Lung (tissue), 12 donors: ENCODE data around the gene MTA3. TPM values are rescaled to one million over a fixed set of nuclear protein-coding genes. Genes with fewer than 3 reads are reported as not detected.
"Not testable (repeated sequence)": the region's sequence is repeated elsewhere in the genome, so short reads cannot be mapped to it uniquely, and the experiment has no call there.

ENCODE experiments used
- ATAC-seq: fragments of 200-7000 bp; cut with Tn5 transposase; one replicate; pipeline ENCODE4 v1.9.1; 2020; ENCODE audit warnings: moderate number of reproducible peaks; ENCODE audit not compliant: insufficient read depth, low FRiP score
- DNase-seq, 3 donors: peaks; one replicate each; pipeline ENCODE4 v3.0.0-alpha.2; 2013 to 2017
- H3K27ac ChIP-seq, 2 donors: one replicate each; pipeline ENCODE4 v1.5.1; 2013; ENCODE audit warnings: mild to moderate bottlenecking in 2 of 2, moderate library complexity in 2 of 2, control low read depth in 1 of 2, inconsistent platforms in 1 of 2, low read depth in 1 of 2, low read length in 1 of 2
- H3K27me3 ChIP-seq, 3 donors: one replicate each; pipeline ENCODE4 v1.5.1; 2013; ENCODE audit warnings: low read length in 2 of 3; ENCODE audit not compliant: control insufficient read depth in 3 of 3, insufficient read depth in 3 of 3
- H3K36me3 ChIP-seq, 4 donors: one replicate each; pipeline ENCODE4 v1.5.1; 2013; ENCODE audit warnings: low read length in 4 of 4, mild to moderate bottlenecking in 1 of 4, moderate library complexity in 1 of 4; ENCODE audit not compliant: control insufficient read depth in 4 of 4, insufficient read depth in 4 of 4
- H3K4me1 ChIP-seq, 5 donors: one replicate each; pipeline ENCODE4 v1.5.1; 2013; ENCODE audit warnings: low read length in 5 of 5, mild to moderate bottlenecking in 2 of 5, moderate library complexity in 1 of 5; ENCODE audit not compliant: control insufficient read depth in 5 of 5, insufficient read depth in 5 of 5
- H3K4me3 ChIP-seq: one replicate; pipeline ENCODE4 v1.5.1; 2013; ENCODE audit warnings: mild to moderate bottlenecking, control low read depth, moderate library complexity
- H3K9ac ChIP-seq, 2 donors: one replicate each; pipeline ENCODE4 v1.5.1; 2013; ENCODE audit warnings: low read length in 2 of 2, control low read depth in 1 of 2; ENCODE audit not compliant: insufficient read depth in 1 of 2
- H3K9me3 ChIP-seq, 4 donors: one replicate each; pipeline ENCODE4 v1.5.1; 2013; ENCODE audit warnings: low read length in 3 of 4, mild to moderate bottlenecking in 1 of 4, moderate library complexity in 1 of 4; ENCODE audit not compliant: control insufficient read depth in 4 of 4, insufficient read depth in 3 of 4
- WGBS, 2 donors: extraction: QIAGEN DNeasy Blood & Tissue Kit; methylation state at CpG; one replicate each; pipeline ENCODE4 v1.1.7; 2013; 5-methylcytosine and 5-hydroxymethylcytosine counted together
- polyA plus RNA-seq, 2 donors: library from polyadenylated mRNA; stranded (reverse); fragments of 200-250 nt; gene quantifications; one replicate each; pipeline ENCODE4 v1.2.1, GENCODE V29; 2013
- total RNA-seq, 2 donors: library from RNA; depleted of rRNA in 1 of 2; stranded (reverse); fragments of >200 nt in 1 of 2; gene quantifications; one replicate each; pipeline ENCODE4 v1.2.1, GENCODE V29; 2014 to 2021
- TF ChIP-seq, protein P1 (sequence below): IDR thresholded peaks from 2 replicates; pipeline ENCODE4 v1.5.1; 2012; ENCODE audit warnings: mild to moderate bottlenecking; ENCODE audit errors: control extremely low read depth, extremely low read depth
- donor health status: control.
- donor health status: control.
- donor health status: Bipolar disorder and iron deficiency.
- donor health status: healthy.
- donor health status: DM: yes; HTN: yes; CAD: no.

MTA3 gene
- total and polyA plus RNA-seq, 4 donors, result 9.2 to 65.8 (median 24.4) TPM

DNA sequence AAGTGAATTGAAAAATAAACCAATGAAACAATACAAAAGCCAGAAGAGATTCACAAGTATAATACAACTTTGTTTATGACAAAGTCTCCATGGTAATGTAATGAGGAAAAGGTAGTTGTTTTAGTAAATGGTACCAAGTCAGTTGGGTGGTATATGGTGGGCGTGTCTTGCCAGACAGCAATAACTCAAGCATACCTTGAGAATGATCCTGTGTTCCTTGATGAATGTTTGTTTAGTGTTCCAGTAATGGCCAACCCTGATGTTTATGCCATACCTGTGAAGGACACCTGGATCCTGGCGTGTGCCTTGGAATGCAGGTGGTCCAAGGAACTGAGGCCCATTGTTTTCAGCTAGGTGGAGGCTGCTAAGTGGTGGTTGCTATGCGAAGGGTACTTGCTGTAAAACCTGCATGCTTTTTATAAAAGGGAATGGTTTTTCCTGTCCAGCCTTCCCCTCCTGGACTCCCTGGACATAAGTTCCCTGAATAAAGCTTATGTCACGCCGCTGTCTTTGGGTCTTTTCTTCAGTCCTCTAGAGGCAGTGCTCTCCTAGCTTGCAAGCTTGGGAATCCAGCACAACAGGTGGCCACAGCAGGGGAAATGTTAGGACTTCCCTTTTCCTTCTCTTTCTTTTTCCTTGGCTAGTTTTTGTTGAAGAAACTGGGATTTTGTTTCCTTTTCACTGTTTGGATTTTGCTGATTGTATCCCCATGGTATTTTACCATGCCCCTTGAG lies 54.7 kb downstream of the MTA3 start:
- H3K4me1 ChIP-seq, result no peaks in the 10 kb centered on the region
- H3K4me3 ChIP-seq, result no peak overlapping the region
- DNase-seq (peak in 2 of 3 donors; percentile 5 to 6), ATAC-seq (no peak)
- no peaks in the 10 kb centered on the region for H3K27me3 ChIP-seq
- H3K9me3 ChIP-seq, result no peaks in the 10 kb centered on the region
- 78 to 85% methylated on average over 5 of the region's 5 CpGs for WGBS, 2 donors
- TF ChIP-seq, protein P1, sequence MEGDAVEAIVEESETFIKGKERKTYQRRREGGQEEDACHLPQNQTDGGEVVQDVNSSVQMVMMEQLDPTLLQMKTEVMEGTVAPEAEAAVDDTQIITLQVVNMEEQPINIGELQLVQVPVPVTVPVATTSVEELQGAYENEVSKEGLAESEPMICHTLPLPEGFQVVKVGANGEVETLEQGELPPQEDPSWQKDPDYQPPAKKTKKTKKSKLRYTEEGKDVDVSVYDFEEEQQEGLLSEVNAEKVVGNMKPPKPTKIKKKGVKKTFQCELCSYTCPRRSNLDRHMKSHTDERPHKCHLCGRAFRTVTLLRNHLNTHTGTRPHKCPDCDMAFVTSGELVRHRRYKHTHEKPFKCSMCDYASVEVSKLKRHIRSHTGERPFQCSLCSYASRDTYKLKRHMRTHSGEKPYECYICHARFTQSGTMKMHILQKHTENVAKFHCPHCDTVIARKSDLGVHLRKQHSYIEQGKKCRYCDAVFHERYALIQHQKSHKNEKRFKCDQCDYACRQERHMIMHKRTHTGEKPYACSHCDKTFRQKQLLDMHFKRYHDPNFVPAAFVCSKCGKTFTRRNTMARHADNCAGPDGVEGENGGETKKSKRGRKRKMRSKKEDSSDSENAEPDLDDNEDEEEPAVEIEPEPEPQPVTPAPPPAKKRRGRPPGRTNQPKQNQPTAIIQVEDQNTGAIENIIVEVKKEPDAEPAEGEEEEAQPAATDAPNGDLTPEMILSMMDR, result no peak
- H3K9ac ChIP-seq, result no peak overlapping the region
- H3K36me3 ChIP-seq, result peaks cover 0 to 15% (median 0%) of the 10 kb centered on the region in 4 donors
- no peak overlapping the region for H3K27ac ChIP-seq

DNA sequence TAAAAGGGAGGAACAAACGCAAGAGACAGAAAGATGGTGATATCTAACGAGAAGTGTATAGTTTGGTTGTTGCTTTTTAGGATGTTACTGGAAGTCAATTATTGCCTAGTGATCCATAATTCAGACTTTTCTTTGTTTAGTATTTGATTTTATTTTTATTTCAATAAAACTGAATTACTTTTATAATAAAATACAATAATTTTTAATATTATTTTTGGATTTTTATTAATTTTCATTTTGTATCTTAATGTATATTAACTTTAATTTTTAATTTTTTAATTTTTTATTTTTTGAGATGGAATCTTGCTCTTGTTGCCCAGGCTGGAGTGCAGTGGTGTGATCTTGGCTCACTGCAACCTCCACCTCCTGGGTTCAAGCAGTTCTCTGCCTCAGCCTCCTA lies 55.6 kb downstream of the MTA3 start:
- Histone ChIP-seq H3K4me1 (no peaks in the 10 kb centered on the region), H3K27me3 (no peaks in the 10 kb centered on the region), H3K27ac (no peak overlapping the region), H3K9ac (no peak overlapping the region), H3K36me3 (peaks cover 0 to 13% (median 0%) of the 10 kb centered on the region in 4 donors), H3K9me3 (no peaks in the 10 kb centered on the region), H3K4me3 (no peak overlapping the region)
- 93 to 99% methylated on average over 2 of the region's 2 CpGs for WGBS, 2 donors
- no peak for ATAC-seq
- TF ChIP-seq, protein P1, result no peak
- no peak for DNase-seq

DNA sequence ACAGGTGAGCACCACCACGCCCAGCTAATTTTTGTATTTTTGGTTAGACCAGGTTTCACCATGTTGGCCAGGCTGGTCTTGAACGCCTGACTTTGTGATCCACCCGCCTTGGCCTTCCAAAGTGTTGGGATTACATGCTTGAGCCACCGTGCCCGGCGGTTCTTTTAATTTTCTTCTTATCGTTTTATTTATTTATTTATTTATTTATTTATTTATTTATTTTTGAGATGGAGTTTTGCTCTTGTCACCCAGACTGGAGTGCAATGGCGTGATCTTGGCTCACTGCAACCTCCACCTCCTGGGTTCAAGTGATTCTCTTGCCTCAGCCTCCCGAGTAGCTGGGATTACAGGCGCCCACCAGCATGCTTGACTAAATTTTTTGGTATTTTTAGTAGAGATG lies 59.6 kb downstream of the MTA3 start:
- 97 to 98% methylated on average over 10 of the region's 10 CpGs for WGBS, 2 donors
- H3K4me3 ChIP-seq, H3K9me3 ChIP-seq, H3K4me1 ChIP-seq, H3K27ac ChIP-seq, ATAC-seq, H3K9ac ChIP-seq, H3K36me3 ChIP-seq, H3K27me3 ChIP-seq, DNase-seq: not testable (repeated sequence)

DNA sequence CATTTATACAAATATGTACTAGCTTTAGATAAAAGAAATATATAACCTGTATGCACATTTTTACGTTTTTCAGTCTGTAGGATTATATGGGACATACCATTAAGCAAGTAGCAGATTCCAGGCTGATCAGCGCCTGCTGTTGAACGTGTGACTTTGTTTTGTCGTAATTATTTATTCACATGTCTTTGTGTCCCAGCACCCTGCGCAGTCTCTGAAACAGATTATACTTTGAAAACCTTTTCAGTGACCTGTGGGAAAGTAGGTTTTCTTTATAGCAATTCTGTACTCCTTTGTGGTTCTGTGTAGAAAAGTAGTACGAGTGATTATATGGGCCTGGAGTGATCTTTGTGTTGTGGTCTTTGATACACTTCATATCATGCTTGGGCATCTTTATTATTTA lies 68.5 kb downstream of the MTA3 start:
- no peak overlapping the region for H3K27ac ChIP-seq
- 95 to 97% methylated on average over 6 of the region's 6 CpGs for WGBS, 2 donors
- TF ChIP-seq, protein P1, result no peak
- no peaks in the 10 kb centered on the region for H3K36me3 ChIP-seq
- no peaks in the 10 kb centered on the region for H3K27me3 ChIP-seq
- no peak for DNase-seq
- H3K9ac ChIP-seq, result no peak overlapping the region
- no peak for ATAC-seq
- H3K4me1 ChIP-seq, result peaks cover 0 to 13% (median 0%) of the 10 kb centered on the region in 5 donors
- no peaks in the 10 kb centered on the region for H3K9me3 ChIP-seq
- no peak overlapping the region for H3K4me3 ChIP-seq
